ENCODE results near the gene SCUBE3.

The SCUBE3 gene

DNA sequence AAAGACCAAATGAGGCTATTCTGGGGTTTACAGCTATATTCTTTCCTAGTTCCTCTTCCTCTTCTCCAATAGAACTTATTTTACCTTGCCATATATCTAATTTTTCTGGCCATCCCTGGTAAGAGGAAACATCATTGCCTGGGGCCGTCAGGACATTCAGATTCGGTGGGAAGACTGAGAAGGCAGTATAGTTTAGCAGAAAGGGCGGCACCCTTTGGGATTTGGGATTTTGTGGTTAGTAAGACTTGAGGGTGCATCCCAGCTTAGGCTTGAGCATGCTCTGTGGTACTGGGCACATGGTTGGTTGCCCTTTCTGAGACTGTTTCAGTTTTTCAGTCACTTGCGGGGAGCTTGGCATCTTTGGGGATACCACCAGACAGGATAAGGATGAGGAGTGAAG is 21.1 kb downstream of the SCUBE3 start:
- Histone ChIP-seq H3K36me3 (ENCODE audit: control insufficient read depth in 2 of 2, insufficient read depth in 2 of 2, low read length in 2 of 2) (no peaks in the 10 kb centered on the region), H3K27me3 (ENCODE audit: control insufficient read depth in 2 of 2, insufficient read depth in 2 of 2, low read length in 2 of 2) (no peaks in the 10 kb centered on the region), H3K27ac (ENCODE audit: low read depth in 2 of 2, low read length in 2 of 2) (no peak overlapping the region), H3K4me3 (ENCODE audit: low read length in 2 of 2) (no peak overlapping the region), H3K9ac (ENCODE audit: low read depth in 1 of 2, low read length in 2 of 2) (no peak overlapping the region), H3K4me1 (ENCODE audit: control insufficient read depth in 2 of 2, insufficient read depth in 2 of 2, low read length in 2 of 2) (peaks cover 0 to 3% of the 10 kb centered on the region in 2 donors), H3K9me3 (ENCODE audit: control insufficient read depth in 2 of 2, low read length in 2 of 2) (no peaks in the 10 kb centered on the region)

DNA sequence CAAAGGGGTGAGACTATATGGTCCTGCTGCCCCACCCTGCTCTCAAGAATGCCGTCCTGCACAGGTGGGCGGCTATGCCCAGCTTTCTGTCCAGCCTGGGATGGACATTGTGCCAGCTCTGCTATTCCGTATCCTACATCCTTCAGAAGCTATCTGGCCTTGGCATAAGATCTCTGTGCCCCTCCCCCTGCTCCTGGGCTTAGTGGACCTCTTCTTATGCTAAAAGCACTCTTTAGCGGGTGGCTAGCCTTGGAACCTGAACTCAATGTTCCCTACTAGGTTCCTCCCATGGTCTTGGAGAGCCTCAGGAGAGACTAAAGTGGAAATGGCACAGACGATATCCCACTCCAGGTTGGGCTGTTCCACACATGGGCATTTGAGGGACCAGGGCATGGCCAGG is 22.5 kb downstream of the SCUBE3 start:
- no peaks in the 10 kb centered on the region for H3K36me3 ChIP-seq (ENCODE audit: control insufficient read depth in 2 of 2, insufficient read depth in 2 of 2, low read length in 2 of 2)
- H3K9ac ChIP-seq (ENCODE audit: low read depth in 1 of 2, low read length in 2 of 2), result no peak overlapping the region
- H3K27me3 ChIP-seq (ENCODE audit: control insufficient read depth in 2 of 2, insufficient read depth in 2 of 2, low read length in 2 of 2), result no peaks in the 10 kb centered on the region
- H3K27ac ChIP-seq (ENCODE audit: low read depth in 2 of 2, low read length in 2 of 2), result no peak overlapping the region
- H3K4me3 ChIP-seq (ENCODE audit: low read length in 2 of 2), result no peak overlapping the region
- H3K4me1 ChIP-seq (ENCODE audit: control insufficient read depth in 2 of 2, insufficient read depth in 2 of 2, low read length in 2 of 2), result peaks cover 0 to 1% of the 10 kb centered on the region in 2 donors
- H3K9me3 ChIP-seq (ENCODE audit: control insufficient read depth in 2 of 2, low read length in 2 of 2), result no peaks in the 10 kb centered on the region

DNA sequence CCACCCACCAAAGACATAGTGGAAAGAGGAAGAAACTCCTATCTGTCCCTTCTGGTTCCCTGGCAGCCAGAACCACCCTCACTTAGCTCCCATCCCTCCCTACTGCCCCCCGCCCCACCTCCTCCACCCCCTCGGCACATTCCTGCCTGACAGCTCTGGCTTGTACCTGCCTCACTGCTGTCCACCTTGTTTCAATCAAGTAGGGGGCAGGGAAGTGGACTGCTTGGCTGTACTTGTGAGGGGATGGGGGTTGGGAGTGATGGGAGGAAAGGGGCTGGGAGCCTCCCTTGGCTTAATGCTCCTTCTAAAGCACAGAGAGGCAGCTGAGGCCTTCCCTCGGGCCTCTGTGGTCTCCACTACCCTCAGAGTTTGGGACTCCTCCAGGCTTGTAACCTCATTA is 23.7 kb downstream of the SCUBE3 start:
- Histone ChIP-seq H3K36me3 (ENCODE audit: control insufficient read depth in 2 of 2, insufficient read depth in 2 of 2, low read length in 2 of 2) (no peaks in the 10 kb centered on the region), H3K9me3 (ENCODE audit: control insufficient read depth in 2 of 2, low read length in 2 of 2) (no peaks in the 10 kb centered on the region), H3K9ac (ENCODE audit: low read depth in 1 of 2, low read length in 2 of 2) (no peak overlapping the region), H3K4me3 (ENCODE audit: low read length in 2 of 2) (no peak overlapping the region), H3K27me3 (ENCODE audit: control insufficient read depth in 2 of 2, insufficient read depth in 2 of 2, low read length in 2 of 2) (no peaks in the 10 kb centered on the region), H3K4me1 (ENCODE audit: control insufficient read depth in 2 of 2, insufficient read depth in 2 of 2, low read length in 2 of 2) (no peaks in the 10 kb centered on the region), H3K27ac (ENCODE audit: low read depth in 2 of 2, low read length in 2 of 2) (no peak overlapping the region)

DNA sequence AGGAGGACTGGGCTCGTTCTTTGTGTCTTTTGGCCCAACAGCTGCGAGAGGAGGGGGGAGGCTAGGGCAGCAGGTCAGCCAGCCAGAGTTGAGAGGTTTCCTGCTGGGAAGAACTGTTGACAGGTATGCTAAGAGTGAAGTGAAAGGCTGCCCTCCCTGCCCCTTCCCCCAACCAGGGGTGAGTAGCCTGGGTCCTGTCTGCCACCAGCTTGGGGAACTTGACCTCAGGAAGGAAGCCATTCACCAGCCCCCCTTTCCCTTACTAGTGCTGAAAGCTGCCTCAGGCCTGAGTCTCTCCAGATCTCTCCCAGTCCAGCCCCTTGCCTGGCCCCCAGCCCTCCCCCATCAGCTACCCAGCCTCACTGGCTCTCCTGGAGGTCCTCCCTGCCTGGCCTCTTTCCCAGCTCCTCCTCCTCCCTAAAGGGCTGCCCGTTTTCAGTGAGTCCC is 25.1 kb downstream of the SCUBE3 start:
- Histone ChIP-seq H3K9ac (ENCODE audit: low read depth in 1 of 2, low read length in 2 of 2) (no peak overlapping the region), H3K27ac (ENCODE audit: low read depth in 2 of 2, low read length in 2 of 2) (no peak overlapping the region), H3K36me3 (ENCODE audit: control insufficient read depth in 2 of 2, insufficient read depth in 2 of 2, low read length in 2 of 2) (no peaks in the 10 kb centered on the region), H3K4me3 (ENCODE audit: low read length in 2 of 2) (no peak overlapping the region), H3K4me1 (ENCODE audit: control insufficient read depth in 2 of 2, insufficient read depth in 2 of 2, low read length in 2 of 2) (no peaks in the 10 kb centered on the region), H3K27me3 (ENCODE audit: control insufficient read depth in 2 of 2, insufficient read depth in 2 of 2, low read length in 2 of 2) (no peaks in the 10 kb centered on the region), H3K9me3 (ENCODE audit: control insufficient read depth in 2 of 2, low read length in 2 of 2) (no peaks in the 10 kb centered on the region)

DNA sequence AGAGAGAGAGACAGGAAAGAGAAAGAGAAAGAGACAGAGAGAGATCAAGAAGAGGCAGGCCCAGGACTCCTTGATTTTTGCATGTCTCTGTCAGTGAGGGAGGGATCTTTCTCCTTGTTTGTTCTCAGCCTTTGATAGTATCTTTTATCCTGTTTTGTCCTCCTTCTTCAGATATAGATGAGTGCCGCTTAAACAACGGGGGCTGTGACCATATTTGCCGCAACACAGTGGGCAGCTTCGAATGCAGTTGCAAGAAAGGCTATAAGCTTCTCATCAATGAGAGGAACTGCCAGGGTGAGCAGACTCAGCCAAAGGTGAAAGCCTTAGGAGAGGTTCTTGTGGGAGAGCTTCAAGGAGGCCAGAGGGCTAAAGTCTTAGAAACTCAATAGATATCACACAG is 25.8 kb downstream of the SCUBE3 start:
- Histone ChIP-seq H3K4me3 (ENCODE audit: low read length in 2 of 2) (no peak overlapping the region), H3K9me3 (ENCODE audit: control insufficient read depth in 2 of 2, low read length in 2 of 2) (no peaks in the 10 kb centered on the region), H3K9ac (ENCODE audit: low read depth in 1 of 2, low read length in 2 of 2) (no peak overlapping the region), H3K36me3 (ENCODE audit: control insufficient read depth in 2 of 2, insufficient read depth in 2 of 2, low read length in 2 of 2) (no peaks in the 10 kb centered on the region), H3K27ac (ENCODE audit: low read depth in 2 of 2, low read length in 2 of 2) (no peak overlapping the region), H3K27me3 (ENCODE audit: control insufficient read depth in 2 of 2, insufficient read depth in 2 of 2, low read length in 2 of 2) (no peaks in the 10 kb centered on the region), H3K4me1 (ENCODE audit: control insufficient read depth in 2 of 2, insufficient read depth in 2 of 2, low read length in 2 of 2) (no peaks in the 10 kb centered on the region)

DNA sequence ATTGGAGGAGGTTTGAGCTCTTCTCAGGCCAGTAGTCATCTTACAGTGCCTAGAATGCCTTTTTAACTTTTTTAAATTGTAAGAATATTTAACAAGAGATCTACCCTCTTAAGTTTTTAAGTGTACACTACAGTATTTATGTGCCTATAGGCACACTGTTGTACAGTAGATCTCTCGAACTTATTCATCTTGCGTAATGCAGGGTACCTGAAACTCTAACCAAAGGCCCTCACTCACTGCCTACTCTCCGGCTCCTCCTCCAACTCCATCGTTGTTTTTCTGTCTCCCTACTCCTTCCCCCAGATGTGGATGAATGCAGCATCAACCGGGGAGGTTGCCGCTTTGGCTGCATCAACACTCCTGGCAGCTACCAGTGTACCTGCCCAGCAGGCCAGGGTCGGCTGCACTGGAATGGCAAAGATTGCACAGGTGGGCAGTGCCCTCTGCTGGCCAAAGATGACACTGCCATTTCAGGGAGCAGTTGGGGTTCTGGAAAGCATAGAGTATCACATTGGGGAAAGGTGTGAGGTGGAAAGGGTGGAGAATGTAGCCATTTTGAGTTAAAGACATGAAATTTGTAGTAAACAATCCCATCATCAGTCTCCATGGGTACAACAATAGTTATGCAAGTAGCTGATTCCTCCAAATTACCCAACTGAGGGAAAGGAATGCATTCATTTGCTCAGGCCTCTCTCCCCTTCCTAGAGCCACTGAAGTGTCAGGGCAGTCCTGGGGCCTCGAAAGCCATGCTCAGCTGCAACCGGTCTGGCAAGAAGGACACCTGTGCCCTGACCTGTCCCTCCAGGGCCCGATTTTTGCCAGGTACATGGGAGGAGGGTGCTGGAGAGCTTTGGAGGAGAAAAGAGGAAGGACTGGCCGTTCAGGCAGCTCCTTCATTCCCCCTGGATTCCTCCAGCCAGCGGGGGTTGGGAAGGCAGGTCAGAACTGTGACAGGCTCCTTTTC is 27.4 kb downstream of the SCUBE3 start:
- Histone ChIP-seq H3K27ac (ENCODE audit: low read depth in 2 of 2, low read length in 2 of 2) (no peak overlapping the region), H3K36me3 (ENCODE audit: control insufficient read depth in 2 of 2, insufficient read depth in 2 of 2, low read length in 2 of 2) (no peaks in the 10 kb centered on the region)

DNA sequence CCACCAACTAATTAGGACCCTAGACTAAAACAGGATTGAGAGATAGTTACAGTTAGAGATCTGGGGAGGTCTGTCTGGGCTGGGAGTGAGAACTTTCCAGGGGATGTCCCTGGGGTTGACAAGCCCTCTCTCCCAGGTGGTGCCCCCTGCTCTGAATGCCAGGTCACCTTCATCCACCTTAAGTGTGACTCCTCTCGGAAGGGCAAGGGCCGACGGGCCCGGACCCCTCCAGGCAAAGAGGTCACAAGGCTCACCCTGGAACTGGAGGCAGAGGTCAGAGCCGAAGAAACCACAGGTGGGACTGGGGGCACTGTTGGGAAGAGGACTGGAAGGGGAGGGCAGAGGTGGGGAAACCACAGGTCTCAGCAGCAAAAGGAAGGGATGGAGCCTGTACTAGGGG is 28.7 kb downstream of the SCUBE3 start:
- no peaks in the 10 kb centered on the region for H3K36me3 ChIP-seq (ENCODE audit: control insufficient read depth in 2 of 2, insufficient read depth in 2 of 2, low read length in 2 of 2)

More for the DNA sequence above, 27.4 kb downstream of the SCUBE3 start:
- no peak overlapping the region for H3K9ac ChIP-seq (ENCODE audit: low read depth in 1 of 2, low read length in 2 of 2)
- H3K4me3 ChIP-seq (ENCODE audit: low read length in 2 of 2), result no peak overlapping the region
- no peaks in the 10 kb centered on the region for H3K9me3 ChIP-seq (ENCODE audit: control insufficient read depth in 2 of 2, low read length in 2 of 2)
- no peaks in the 10 kb centered on the region for H3K4me1 ChIP-seq (ENCODE audit: control insufficient read depth in 2 of 2, insufficient read depth in 2 of 2, low read length in 2 of 2)
- H3K27me3 ChIP-seq (ENCODE audit: control insufficient read depth in 2 of 2, insufficient read depth in 2 of 2, low read length in 2 of 2), result no peaks in the 10 kb centered on the region

DNA sequence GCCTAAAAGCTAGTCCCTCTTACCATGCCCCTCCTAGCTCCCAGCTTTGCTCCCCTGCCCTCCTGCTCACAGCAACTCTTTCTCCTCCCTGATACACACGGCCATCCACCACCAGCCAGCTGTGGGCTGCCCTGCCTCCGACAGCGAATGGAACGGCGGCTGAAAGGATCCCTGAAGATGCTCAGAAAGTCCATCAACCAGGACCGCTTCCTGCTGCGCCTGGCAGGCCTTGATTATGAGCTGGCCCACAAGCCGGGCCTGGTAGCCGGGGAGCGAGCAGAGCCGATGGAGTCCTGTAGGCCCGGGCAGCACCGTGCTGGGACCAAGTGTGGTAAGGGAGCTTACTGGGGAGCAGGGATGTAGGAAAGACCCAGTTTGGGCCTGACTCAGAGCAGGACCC is 29.1 kb downstream of the SCUBE3 start:
- Histone ChIP-seq H3K9me3 (ENCODE audit: control insufficient read depth in 2 of 2, low read length in 2 of 2) (no peaks in the 10 kb centered on the region), H3K4me3 (ENCODE audit: low read length in 2 of 2) (no peak overlapping the region), H3K27ac (ENCODE audit: low read depth in 2 of 2, low read length in 2 of 2) (no peak overlapping the region), H3K4me1 (ENCODE audit: control insufficient read depth in 2 of 2, insufficient read depth in 2 of 2, low read length in 2 of 2) (no peaks in the 10 kb centered on the region), H3K27me3 (ENCODE audit: control insufficient read depth in 2 of 2, insufficient read depth in 2 of 2, low read length in 2 of 2) (no peaks in the 10 kb centered on the region), H3K9ac (ENCODE audit: low read depth in 1 of 2, low read length in 2 of 2) (no peak overlapping the region), H3K36me3 (ENCODE audit: control insufficient read depth in 2 of 2, insufficient read depth in 2 of 2, low read length in 2 of 2) (no peaks in the 10 kb centered on the region)

More for the DNA sequence above, 28.7 kb downstream of the SCUBE3 start:
- Histone ChIP-seq H3K27ac (ENCODE audit: low read depth in 2 of 2, low read length in 2 of 2) (no peak overlapping the region), H3K4me1 (ENCODE audit: control insufficient read depth in 2 of 2, insufficient read depth in 2 of 2, low read length in 2 of 2) (no peaks in the 10 kb centered on the region), H3K27me3 (ENCODE audit: control insufficient read depth in 2 of 2, insufficient read depth in 2 of 2, low read length in 2 of 2) (no peaks in the 10 kb centered on the region), H3K4me3 (ENCODE audit: low read length in 2 of 2) (no peak overlapping the region), H3K9me3 (ENCODE audit: control insufficient read depth in 2 of 2, low read length in 2 of 2) (no peaks in the 10 kb centered on the region), H3K9ac (ENCODE audit: low read depth in 1 of 2, low read length in 2 of 2) (no peak overlapping the region)

DNA sequence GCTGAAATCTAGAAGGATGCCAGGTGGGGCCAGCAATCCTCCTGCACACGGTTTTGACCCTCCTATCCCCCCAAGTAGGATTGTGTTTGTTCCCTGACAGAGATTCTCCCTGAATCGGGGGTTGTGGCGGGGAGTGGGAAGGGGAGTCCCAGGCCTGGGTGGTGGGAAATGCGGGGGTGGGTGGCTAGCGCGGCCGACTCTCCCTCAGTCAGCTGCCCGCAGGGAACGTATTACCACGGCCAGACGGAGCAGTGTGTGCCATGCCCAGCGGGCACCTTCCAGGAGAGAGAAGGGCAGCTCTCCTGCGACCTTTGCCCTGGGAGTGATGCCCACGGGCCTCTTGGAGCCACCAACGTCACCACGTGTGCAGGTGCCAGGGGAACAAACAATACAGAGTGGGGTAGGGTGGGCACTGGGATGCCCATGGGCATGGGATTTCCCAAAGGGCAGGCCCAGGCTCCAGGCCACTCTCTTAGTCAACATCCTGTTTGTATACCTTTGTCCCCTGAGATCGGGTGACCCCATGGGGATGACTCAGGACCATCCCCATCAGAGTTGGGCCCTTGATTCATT is 29.7 kb downstream of the SCUBE3 start:
- H3K27ac ChIP-seq (ENCODE audit: low read depth in 2 of 2, low read length in 2 of 2), result no peak overlapping the region
- H3K4me1 ChIP-seq (ENCODE audit: control insufficient read depth in 2 of 2, insufficient read depth in 2 of 2, low read length in 2 of 2), result no peaks in the 10 kb centered on the region
- no peaks in the 10 kb centered on the region for H3K9me3 ChIP-seq (ENCODE audit: control insufficient read depth in 2 of 2, low read length in 2 of 2)
- H3K4me3 ChIP-seq (ENCODE audit: low read length in 2 of 2), result no peak overlapping the region
- no peaks in the 10 kb centered on the region for H3K36me3 ChIP-seq (ENCODE audit: control insufficient read depth in 2 of 2, insufficient read depth in 2 of 2, low read length in 2 of 2)
- no peaks in the 10 kb centered on the region for H3K27me3 ChIP-seq (ENCODE audit: control insufficient read depth in 2 of 2, insufficient read depth in 2 of 2, low read length in 2 of 2)
- no peak overlapping the region for H3K9ac ChIP-seq (ENCODE audit: low read depth in 1 of 2, low read length in 2 of 2)

DNA sequence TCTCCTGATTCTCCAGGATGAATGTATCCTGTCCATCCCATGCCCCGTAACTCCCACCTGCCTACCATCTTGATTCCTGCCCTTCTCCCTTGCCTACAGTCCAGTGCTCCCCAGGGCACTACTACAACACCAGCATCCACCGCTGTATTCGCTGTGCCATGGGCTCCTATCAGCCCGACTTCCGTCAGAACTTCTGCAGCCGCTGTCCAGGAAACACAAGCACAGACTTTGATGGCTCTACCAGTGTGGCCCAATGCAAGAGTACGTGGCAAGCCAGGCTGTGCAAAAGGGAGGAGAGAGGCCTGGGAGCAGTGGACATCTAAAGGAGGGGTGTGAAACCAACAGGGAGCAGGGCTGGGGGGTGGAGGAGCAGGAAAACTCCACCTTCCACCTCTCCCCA is 30.8 kb downstream of the SCUBE3 start:
- no peak overlapping the region for H3K9ac ChIP-seq (ENCODE audit: low read depth in 1 of 2, low read length in 2 of 2)

More for the DNA sequence above, 30.8 kb downstream of the SCUBE3 start:
- H3K27me3 ChIP-seq (ENCODE audit: control insufficient read depth in 2 of 2, insufficient read depth in 2 of 2, low read length in 2 of 2), result no peaks in the 10 kb centered on the region
- no peak overlapping the region for H3K4me3 ChIP-seq (ENCODE audit: low read length in 2 of 2)
- H3K36me3 ChIP-seq (ENCODE audit: control insufficient read depth in 2 of 2, insufficient read depth in 2 of 2, low read length in 2 of 2), result no peaks in the 10 kb centered on the region
- H3K9me3 ChIP-seq (ENCODE audit: control insufficient read depth in 2 of 2, low read length in 2 of 2), result no peaks in the 10 kb centered on the region
- peaks cover 0 to 4% of the 10 kb centered on the region in 2 donors for H3K4me1 ChIP-seq (ENCODE audit: control insufficient read depth in 2 of 2, insufficient read depth in 2 of 2, low read length in 2 of 2)
- H3K27ac ChIP-seq (ENCODE audit: low read depth in 2 of 2, low read length in 2 of 2), result no peak overlapping the region

Measured in mucosa of rectum (tissue), 2 donors.